H1 (cell line): ENCODE results near the gene DNAL1. TPM values are rescaled to one million over a fixed set of nuclear protein-coding genes. Genes with fewer than 3 reads are reported as not detected.

ENCODE experiments used
- HDAC2 ChIP-seq, 2 experiments: fragments of 300-600 bp in 1 of 2; sonication (generic) in 1 of 2; IDR thresholded peaks; 2 replicates each; pipeline ENCODE4 v1.6.1; 2011 to 2012; ENCODE audit warnings: low read depth in 2 of 2, low read length in 2 of 2, mild to moderate bottlenecking in 2 of 2, moderate library complexity in 2 of 2, borderline replicate concordance in 1 of 2, inconsistent platforms in 1 of 2
- RAD21 ChIP-seq, 2 experiments: IDR thresholded peaks in 1 of 2; conservative IDR thresholded peaks in 1 of 2; 2 replicates each; pipeline ENCODE4 v1.6.1; 2011; ENCODE audit warnings: low read depth in 2 of 2, low read length in 2 of 2, improper control_type of control experiment in 1 of 2, inconsistent platforms in 1 of 2, mild to moderate bottlenecking in 1 of 2, moderate library complexity in 1 of 2
- RXRA ChIP-seq: IDR thresholded peaks from 2 replicates; pipeline ENCODE4 v1.6.1; 2011; ENCODE audit warnings: low read depth, mild to moderate bottlenecking, low read length, moderate library complexity; ENCODE audit not compliant: insufficient read depth
- SIN3A ChIP-seq, 2 experiments: IDR thresholded peaks in 1 of 2; conservative IDR thresholded peaks in 1 of 2; 2 replicates each; pipeline ENCODE4 v1.6.1; 2011 to 2012; ENCODE audit warnings: low read length in 2 of 2, improper control_type of control experiment in 1 of 2, low read depth in 1 of 2, mild to moderate bottlenecking in 1 of 2
- TAF7 ChIP-seq: optimal IDR thresholded peaks from 2 replicates; pipeline ENCODE3; 2011; ENCODE audit warnings: low read depth, mild to moderate bottlenecking, inconsistent platforms, low read length, moderate library complexity, borderline replicate concordance
- polyA plus RNA-seq, 7 experiments: library from polyadenylated mRNA; depleted of rRNA in 3 of 7; stranded (reverse) in 5 of 7; unstranded in 2 of 7; fragments of >200 nt in 5 of 7; fragments of 200-250 nt in 2 of 7; gene quantifications; 1 replicate in 5 of 7; 2 replicates in 1 of 7; 4 replicates in 1 of 7; pipeline versions ENCODE4 v1.2.1 to v1.2.3, GENCODE V29; 2011 to 2013; ENCODE audit warnings: missing spikeins in 2 of 7, mixed read lengths in 2 of 7
- total RNA-seq: library from RNA; stranded (reverse); fragmentation: NEBNext Ultra II Directional; extraction: Animal tissue kit (Norgen Biotek cat#: 25700); gene quantifications from 2 replicates; pipeline ENCODE4 v1.2.1, GENCODE V29; 2021

DNAL1 gene
- total and polyA plus RNA-seq, 2 of the 8 experiments (the other 6 are each of a cell fraction or from before 2014, with no cell fraction given): 2.8 to 16.8 TPM

GRCh38 chr14:73748858-73749357 lies 104.1 kb downstream of the DNAL1 start (continued):
- no peak for TF ChIP-seq HDAC2 (IDR thresholded peaks at IDR 0.05; ENCODE audit: borderline replicate concordance in 1 of 2, low read depth in 2 of 2, low read length in 2 of 2)
- TF ChIP-seq RXRA: no peak
- TF ChIP-seq SIN3A (conservative IDR thresholded peaks at IDR 0.05 in 1 of 2, IDR thresholded peaks at IDR 0.05 in 1 of 2; ENCODE audit: low read depth in 1 of 2, low read length in 2 of 2): no peak
- no peak for TF ChIP-seq RAD21 (IDR thresholded peaks at IDR 0.05 in 1 of 2, conservative IDR thresholded peaks at IDR 0.05 in 1 of 2; ENCODE audit: low read depth in 2 of 2, low read length in 2 of 2)
- TF ChIP-seq TAF7: no peak
- TF ChIP-seq, all 59 proteins: peak for 0
